Stimulated activated CD4-positive, alpha-beta T cell treated with anti-CD3 and anti-CD28 coated beads, Interleukin-12 subunit alpha, Interleukin-12 subunit beta, amount 100 ng/mL, for 4 hours (primary cell): Measurements from ENCODE around the gene CREBBP.
"Not testable (repeated sequence)": the region's sequence is repeated elsewhere in the genome, so short reads cannot be mapped to it uniquely, and the experiment has no call there.

Experiments used
- DNase-seq: peaks from one replicate; pipeline ENCODE4 v3.0.0-alpha.2; 2020

Gene CREBBP

GRCh38 chr16:3880623-3881498 lies at the start of gene CREBBP:
TSS of gene CREBBP (minus strand) at chr16:3880713. CDS start at chr16:3879916, 797 bp downstream.
- peak; percentile 85 for DNase-seq

- not testable (repeated sequence) for DNase-seq
These were observed 46.6 kb upstream of the CREBBP start for GRCh38 chr16:3927147-3927546.

- no peak for DNase-seq
These were observed 44.2 kb upstream of the CREBBP start for GRCh38 chr16:3924763-3925162.

- DNase-seq, result no peak
These were observed 41.7 kb upstream of the CREBBP start for GRCh38 chr16:3922241-3922640.

GRCh38 chr16:3920206-3920605 lies 39.7 kb upstream of the CREBBP start:
- no peak for DNase-seq

GRCh38 chr16:3919413-3919812 lies 38.9 kb upstream of the CREBBP start:
- no peak for DNase-seq

- no peak for DNase-seq
These were observed 35.1 kb upstream of the CREBBP start for GRCh38 chr16:3915426-3916260.

GRCh38 chr16:3912897-3913296 lies 32.4 kb upstream of the CREBBP start:
- no peak for DNase-seq

GRCh38 chr16:3912373-3912772 lies 31.9 kb upstream of the CREBBP start:
- DNase-seq, result no peak

- DNase-seq, result not testable (repeated sequence)
These were observed 31.2 kb upstream of the CREBBP start for GRCh38 chr16:3911741-3912140.

GRCh38 chr16:3909791-3910583 lies 29.5 kb upstream of the CREBBP start:
- DNase-seq, result no peak

- DNase-seq, result no peak
These were observed 28.5 kb upstream of the CREBBP start for GRCh38 chr16:3908951-3909437.

GRCh38 chr16:3907586-3907985 lies 27.1 kb upstream of the CREBBP start:
- no peak for DNase-seq

GRCh38 chr16:3906363-3906762 lies 25.9 kb upstream of the CREBBP start:
- no peak for DNase-seq

GRCh38 chr16:3904875-3905274 lies 24.4 kb upstream of the CREBBP start:
- DNase-seq, result no peak

GRCh38 chr16:3890091-3890490 lies 9.6 kb upstream of the CREBBP start:
- DNase-seq, result no peak

GRCh38 chr16:3889059-3889458 lies 8.5 kb upstream of the CREBBP start:
- DNase-seq, result no peak

- DNase-seq, result not testable (repeated sequence)
These were observed 5.5 kb upstream of the CREBBP start for GRCh38 chr16:3885999-3886398.

GRCh38 chr16:3884398-3884797 lies 3.9 kb upstream of the CREBBP start:
- no peak for DNase-seq

GRCh38 chr16:3882531-3882930 lies 2.0 kb upstream of the CREBBP start:
- no peak for DNase-seq

- peak; percentile 6 for DNase-seq
These were observed 1.0 kb upstream of the CREBBP start for GRCh38 chr16:3881499-3881990.

GRCh38 chr16:3879887-3880564 lies 487 bp downstream of the CREBBP start:
- DNase-seq, result peak; percentile 67
